HG02938 (cell line): ENCODE measurements around the gene CDC25B.

Source experiments
- ATAC-seq: cut with Tn5 transposase; IDR thresholded peaks from one replicate; pipeline ENCODE4 v1.9.1; 2021; ENCODE audit warnings: mild to moderate bottlenecking, moderate library complexity; ENCODE audit not compliant: unreplicated experiment

The CDC25B gene

DNA sequence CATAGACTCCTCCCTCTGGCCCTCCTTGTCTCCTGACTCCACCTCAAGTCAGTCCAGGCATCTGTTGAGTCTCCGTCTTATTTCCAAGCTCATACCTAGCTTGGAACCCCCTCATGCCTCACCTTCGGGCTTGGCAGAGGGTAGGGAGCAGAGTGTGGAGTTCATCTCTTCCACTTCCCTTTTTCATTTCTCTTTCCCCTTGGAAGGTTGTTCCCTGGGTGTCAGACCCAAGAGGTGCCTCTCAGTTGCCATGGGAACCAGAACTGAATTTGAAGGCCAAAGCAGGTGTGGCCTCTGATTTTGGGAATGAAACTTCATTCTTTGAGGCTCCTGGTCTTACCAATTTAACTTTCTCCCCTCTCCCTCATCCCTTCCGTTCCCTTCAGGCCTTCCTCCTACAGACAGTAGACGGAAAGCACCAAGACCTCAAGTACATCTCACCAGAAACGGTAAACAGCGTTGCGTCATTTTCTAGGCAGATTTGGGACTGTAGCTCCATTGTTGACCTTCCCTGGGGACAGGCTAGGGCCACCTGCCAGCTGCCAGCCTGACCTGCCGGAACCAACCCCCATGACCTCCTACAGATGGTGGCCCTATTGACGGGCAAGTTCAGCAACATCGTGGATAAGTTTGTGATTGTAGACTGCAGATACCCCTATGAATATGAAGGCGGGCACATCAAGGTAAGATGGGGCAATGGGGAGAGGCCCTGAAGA is 6.6 kb downstream of the CDC25B start:
- no peak for ATAC-seq

DNA sequence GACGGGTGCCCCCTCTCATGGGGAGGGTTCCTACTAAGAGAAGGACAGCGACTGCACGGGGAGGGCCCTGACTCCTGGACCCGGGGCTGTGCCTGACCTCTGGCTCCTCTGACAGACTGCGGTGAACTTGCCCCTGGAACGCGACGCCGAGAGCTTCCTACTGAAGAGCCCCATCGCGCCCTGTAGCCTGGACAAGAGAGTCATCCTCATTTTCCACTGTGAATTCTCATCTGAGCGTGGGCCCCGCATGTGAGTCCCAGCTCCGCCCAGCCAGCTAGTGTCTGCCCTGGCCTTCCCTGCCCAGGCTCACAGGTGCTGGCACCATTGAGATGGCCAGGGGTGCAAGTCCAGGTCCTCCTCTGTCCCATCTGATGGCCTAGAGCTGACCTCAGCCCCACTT is 7.2 kb downstream of the CDC25B start:
- no peak for ATAC-seq

DNA sequence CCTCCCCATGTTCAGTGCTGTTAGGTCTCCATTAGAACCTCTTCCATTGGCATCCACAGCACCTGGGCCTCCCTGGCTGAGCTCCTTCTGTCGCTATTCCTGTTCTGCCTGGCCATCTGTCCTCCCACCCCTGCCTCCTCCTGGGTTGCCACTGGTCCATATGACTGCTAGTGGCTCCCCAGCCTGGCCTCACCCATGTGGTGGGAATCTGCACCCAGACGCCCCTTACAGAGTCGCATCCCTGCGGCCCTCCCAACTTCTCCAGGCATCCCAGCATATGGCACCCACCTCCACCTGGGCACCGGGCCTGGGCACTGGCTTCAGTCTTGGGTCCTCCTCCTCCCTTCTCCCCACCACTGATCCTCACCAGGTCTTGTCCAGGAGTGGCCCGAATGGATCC is 7.7 kb downstream of the CDC25B start:
- no peak for ATAC-seq

DNA sequence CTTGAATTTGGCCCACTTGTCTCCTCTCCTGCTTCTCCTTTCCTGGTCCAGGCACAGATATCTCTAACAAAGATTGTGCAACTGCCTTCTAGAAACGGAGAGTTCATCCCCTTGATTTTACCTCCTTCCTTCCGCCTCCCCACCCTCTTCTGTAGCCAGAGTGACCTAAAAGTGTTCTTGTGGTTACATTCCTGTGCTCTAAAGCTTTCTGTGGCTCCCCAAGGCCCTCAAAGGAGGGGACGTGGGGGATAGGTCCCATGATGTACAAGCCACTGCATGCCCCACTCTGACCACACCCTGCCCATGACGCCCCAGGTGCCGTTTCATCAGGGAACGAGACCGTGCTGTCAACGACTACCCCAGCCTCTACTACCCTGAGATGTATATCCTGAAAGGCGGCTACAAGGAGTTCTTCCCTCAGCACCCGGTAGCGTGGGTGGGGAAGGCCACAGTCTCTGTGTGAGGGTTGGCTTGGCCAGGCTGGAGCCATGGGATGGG is 8.2 kb downstream of the CDC25B start:
- no peak for ATAC-seq

DNA sequence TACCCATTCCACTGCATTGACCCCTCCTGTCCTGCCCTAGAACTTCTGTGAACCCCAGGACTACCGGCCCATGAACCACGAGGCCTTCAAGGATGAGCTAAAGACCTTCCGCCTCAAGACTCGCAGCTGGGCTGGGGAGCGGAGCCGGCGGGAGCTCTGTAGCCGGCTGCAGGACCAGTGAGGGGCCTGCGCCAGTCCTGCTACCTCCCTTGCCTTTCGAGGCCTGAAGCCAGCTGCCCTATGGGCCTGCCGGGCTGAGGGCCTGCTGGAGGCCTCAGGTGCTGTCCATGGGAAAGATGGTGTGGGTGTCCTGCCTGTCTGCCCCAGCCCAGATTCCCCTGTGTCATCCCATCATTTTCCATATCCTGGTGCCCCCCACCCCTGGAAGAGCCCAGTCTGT is 8.7 kb downstream of the CDC25B start:
- ATAC-seq: no peak

DNA sequence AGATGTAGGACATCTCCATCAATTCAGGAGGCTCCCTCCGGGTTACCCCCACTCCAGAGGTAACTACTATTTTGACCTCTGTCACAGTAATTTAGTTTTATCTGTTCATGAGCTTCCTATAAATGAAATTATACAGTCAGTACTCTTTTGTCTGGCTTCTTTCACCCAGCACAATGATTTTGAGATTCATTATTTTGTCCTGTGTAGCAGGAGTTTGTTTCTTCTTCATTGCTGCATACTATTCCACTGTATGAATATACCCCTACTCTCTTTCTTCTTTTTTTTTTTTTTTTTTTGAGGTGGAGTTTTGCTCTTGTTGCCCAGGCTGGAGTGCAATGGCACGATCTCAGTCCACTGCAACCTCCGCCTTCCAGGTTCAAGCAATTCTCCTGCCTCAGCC is 12.4 kb downstream of the CDC25B start:
- ATAC-seq: no peak

DNA sequence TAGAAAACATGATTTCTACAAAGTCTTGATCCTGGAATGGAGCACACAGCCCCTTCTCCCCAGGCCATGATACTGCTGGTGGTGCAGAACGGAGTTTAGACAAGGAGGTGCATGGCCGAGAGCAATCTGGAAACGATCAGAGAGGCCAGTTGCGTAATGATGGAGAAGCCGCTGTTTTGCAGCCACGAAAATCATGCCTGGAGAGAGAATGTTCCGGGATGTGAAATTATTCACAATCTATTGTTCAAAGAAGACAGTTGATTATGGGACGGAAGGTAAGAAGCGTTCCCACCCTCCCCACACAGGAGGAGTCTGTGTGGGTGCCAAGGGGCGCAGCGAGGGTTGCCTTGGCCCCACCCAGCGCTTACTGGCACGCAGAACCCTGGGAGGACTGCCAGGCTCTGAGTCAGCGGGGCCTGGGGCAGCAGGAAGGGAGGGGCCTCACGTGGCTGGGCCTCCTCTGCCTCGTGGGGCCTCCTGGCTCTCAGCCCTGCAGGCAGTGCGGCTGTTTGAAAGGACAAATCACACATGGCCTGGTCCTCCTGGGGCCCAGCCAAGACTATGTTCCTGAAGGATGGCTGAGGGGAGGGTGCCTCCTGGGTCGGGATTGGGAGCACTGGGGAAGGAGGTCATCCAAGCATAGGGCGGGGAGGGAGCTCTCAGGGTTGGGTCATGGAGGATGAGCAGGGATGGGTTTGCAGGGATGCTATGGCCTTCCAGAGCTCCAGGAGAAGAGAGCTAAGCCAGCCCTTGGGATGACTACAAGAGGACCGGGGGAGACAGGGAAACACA is 15.6 kb downstream of the CDC25B start:
- ATAC-seq: no peak

DNA sequence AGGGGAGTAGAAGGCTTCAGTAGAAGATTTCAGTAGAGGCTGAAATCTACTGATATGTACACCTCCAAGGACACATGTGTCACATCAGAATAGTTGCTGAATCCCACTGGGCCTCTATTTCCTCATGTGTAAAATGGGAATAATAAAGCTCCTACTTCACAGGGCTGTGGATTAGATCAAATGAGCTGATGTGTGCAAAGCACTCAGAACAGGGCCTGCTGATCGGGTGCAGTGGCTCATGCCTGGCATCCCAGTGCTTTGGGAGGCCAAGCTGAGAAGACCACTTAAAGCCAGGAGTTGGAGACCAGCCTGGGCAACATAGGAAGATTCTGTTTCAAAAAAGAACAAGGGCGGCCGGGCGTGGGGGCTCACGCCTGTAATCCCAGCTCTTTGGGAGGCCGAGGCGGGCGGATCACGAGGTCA is 16.2 kb downstream of the CDC25B start:
- ATAC-seq: no peak

DNA sequence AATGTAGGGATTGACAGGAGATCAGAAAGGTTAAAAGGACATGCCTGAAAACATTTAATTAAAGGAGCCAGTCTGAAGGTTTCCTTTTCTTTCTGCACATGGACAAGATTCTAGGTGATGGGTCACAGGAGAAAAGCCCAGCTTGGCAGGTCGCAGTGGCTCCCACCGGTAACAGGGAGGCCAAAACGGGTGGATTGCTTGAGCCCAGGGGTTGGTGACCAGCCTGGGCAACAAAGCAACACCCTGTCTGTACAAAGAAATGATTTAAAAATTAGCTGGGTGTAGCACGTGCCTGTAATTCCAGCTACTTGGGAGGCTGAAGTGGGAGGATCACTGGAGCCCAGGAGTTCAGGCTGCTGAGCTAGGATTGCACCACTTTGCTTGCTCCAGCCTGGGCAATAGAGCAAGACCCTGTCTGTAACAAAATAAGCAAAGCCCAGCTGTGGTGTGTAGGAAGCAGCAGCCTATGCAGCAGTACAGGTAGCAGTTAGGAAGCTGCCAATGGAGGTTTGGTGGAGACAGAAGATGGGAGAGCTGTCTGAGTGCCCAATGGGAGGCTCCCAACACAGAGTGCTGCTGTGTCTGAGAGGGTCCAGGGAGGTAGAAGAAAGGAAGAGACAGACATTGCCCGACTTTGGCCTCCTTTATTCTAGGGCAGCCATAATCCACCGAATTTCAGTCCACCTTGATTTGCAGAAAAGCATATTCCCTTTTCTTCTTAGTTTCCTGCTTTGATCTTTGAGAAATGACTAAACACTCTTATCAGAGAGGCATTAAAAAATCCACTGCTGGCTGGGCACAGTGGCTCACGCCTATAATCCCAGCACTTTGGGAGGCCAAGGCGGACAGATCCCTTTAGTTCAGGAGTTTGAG is 17.1 kb downstream of the CDC25B start:
- ATAC-seq: no peak

DNA sequence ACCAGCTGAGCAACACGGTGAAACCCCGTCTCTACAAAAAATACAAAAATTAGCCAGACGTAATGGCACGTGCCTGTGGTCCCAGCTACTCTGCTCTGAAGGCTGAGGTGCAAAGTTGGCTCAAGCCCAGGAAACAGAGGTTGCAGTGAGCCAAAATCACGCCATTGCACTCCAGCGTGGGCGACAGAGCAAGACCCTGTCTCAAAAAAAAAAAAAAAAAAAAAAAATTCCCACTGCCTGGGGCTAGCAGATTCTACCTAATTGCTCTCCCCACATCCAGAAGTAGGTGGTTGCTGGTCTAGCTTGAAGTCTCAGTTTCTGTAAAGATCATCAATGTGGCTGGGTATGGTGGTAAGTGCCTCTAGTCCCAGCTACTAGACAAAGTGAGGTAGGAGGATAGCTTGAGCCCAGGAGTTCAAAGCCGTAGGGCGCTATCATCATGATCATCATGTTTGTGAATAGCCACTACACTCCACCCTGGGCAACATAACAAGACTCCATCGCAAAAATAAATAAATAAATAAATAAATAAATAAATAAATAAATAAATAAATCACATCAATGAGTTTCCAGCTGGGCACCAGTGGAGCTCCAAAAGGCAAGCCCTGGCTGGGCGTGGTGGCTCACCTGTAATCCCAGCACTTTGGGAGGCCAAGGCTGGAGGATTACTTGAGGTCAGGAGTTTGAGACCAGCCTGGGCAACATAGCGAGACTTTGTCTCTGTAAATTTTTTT is 17.9 kb downstream of the CDC25B start:
- ATAC-seq: no peak

DNA sequence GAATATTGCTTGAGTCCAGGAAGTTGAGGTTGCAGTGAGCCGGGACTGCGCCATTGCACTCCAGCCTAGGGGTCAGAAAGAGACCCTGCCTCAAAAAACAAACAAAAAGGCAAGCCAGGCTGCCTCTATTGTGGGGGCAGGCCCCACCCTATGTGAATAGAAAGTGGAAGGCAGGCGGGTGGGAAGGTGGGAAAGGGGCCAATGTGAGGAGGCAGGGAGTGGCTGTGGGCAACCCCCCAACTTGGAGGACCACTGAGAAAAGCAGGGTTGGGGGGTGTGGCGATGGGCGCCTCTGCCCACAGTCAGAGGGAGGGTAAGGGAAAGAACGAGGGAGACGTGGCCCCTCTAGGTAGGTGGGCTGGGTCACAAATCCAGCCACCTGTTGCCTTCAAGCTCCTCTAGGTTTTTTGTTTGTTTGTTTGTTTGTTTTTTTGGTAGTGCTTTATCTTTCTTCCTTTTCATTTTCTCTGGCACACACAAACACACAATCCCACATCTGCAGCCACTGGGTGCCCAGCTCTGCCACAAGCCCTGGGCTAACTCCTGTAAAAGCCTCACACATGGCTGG is 18.9 kb downstream of the CDC25B start:
- ATAC-seq: no peak

DNA sequence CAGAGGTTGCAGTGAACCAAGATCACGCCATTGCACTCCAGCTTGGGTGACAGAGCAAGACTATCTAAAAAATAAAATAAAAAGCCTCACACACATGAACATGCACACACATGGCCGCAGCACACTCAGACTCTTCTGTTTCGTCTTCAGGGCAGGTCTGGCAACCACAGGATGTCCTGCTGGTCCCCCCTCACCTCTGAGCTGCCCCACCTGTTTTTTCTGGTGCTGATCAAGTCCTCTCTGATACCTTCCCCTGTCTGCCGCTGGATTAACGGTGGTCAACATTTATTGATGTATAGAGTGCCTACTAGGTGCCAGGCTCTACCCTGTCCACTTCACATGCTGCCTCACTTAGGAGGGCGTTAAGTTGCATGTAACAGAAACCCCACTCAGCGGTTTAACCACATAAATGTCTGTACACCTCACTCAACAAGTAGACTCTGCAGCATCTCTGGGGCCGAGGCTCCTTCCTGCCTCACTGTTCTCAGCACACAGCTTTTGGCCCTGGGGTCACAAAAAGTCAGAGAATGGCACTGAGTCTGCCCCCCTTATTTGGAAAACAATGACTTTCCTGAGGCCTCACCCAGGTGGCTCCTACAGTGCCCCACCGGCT is 19.7 kb downstream of the CDC25B start:
- no peak for ATAC-seq

DNA sequence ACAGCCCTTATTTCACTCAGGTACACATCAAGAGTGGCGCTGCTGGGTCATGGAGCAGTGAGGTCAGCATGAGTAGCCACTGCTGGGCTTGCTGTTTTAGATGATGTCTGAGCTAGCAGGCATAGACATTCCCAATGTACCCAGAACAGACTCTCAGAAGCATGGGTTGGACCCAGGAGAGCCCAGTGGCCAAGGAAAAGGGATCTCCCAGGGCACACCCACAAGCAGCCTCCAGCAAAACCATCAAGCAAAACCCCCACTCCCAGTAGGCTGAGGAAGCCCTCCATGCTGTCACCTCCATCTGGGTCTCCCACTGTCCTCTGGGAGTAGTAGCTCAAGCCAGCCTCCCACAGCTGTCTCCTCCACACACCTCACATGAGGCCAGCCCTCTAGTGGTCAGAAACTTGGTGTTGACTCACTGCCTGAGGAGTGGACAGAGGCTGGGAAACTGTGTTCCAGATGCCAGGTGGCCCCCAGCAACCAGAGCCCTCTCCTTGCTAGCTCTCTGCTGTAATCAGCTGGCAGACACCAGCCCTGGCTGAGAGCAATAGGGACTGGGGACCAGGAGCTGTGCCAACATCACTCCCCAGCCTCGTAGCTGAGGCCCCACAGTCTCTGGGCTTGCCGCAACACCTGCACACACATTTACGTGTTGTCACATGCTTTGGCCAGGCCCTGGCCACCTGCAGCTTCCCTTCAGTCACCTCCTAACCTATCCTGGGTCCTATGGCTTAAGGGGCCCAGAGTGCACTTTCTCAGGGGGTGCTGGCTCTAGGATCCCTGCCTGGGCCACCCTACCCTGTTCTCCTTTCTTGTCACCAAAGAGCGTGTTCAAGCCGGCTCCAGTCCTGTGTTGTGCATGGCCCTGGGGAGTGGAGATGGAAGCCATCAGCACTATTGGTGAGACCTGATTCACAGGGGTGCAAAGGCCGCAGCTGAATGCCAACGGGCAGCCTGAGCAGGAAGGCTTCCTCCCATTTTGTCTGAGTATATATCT is 22.3 kb downstream of the CDC25B start:
- ATAC-seq: no peak

DNA sequence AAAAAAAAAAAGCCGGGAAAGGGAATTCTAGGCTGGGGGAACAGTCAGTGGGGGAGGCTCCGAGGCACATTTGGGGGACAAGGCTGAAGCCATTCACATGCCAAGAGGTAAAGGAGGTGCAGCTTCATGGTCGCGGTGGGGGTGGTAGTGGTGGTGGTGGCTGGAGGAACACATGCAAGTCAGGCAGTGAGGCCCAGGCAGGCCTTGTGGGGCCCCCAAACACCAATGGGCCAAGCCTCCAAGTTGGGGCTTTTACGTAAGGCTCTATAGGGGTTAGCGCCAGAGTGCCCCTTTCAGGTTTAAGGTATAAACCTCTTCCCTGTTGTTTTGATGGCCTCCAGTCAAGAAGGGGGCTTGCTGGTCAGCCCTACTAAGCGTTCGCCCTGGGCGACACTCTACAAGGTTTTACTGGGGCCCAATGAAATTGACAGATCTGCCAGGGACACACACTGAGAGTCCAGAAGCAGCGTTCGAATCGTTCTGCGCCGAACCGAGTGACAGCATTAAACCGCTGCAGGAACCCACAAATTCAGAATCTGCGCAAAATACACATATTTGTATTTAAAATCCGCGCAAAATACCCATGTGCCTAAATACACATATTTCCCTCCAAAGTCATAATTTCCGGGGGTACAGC is 23.4 kb downstream of the CDC25B start:
- no peak for ATAC-seq

DNA sequence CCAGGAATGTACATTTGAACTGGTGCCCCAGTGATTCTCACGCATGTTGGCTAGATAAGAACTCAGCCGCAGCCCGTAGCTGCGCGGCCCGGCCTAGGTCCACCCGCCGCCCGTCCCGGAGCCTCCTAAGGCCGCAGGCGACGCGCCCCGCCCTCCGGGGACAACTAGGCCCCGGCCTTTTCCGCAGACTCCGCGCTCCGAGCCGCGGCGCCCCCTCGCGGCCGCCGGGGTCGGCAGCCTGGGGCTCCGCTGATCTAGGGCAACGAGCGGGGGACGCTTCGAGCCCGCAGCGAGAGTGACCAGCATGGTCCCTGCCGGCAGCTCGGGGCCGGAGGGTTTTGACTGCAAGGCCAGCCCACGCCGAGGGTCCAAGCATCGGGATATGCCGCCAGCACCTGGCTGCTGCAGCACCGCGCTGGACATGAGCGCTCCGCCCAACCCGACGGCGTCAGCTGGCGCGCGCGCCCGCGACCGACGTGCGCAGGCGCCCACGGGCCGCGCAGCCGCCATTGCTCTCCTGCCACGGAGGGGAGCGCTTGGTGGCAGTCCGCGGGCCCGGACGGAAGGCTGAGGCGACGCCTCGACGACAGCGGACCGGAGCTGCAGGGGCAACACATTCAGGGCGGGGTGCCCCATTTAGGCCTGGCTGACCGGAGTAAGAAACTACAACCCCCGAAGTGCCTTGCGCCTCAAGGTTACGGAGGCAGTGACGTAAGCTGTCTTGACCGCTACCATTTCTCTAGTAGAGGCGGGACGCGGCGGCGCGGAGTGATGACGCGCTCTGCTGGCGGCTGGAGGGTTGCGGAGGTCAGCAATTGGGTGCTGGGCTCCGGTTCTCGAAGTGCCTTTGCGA is 24.2 kb downstream of the CDC25B start, which contains the start of gene AP5S1:
TSS of gene AP5S1 (plus strand) at position 500 of the 853 bp plus-strand sequence. CDS start 1,571 bp downstream, outside the sequence.
- ATAC-seq: peak; percentile 70

DNA sequence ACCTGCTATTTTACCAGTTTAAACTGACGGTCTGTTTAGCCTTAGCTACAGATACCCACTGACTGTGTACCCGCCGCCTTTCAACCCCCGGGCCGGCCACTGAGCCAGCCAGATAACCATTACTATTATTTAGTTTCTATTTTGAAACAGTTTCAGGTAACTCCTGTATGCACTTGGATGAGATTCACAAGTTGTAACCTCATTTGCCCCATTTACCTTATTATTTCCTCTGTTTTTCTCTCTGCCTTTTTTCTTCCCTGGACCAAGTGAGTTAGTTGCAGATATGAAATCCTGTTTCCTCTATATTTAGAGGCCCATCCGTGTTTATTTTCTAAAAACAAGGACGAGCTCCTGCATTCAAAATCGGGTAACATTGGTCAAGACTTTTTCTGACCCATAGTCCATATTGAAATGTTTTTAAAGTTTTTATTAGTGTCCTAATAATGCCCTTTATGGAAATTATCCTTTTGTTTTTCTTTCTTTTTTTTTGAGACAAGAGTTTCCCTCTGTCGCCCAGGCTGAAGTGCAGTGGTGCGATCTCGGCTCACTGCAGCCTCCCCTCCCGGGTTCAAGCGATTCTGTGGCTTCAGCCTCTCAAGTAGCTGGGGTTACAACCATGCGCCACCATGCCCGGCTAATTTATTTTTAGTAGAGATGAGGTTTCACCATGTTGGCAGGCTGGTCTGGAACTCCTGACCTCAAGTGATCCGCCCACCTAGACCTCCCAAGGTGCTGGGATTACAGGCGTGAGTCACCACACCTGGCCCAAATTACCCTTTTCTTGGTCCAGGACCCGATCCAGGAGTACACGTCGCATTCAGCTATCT is 25.0 kb downstream of the CDC25B start:
- no peak for ATAC-seq
